Astrocyte (in vitro differentiated cells and primary cell): ENCODE measurements around the gene LAYN. TPM values are rescaled to one million over a fixed set of nuclear protein-coding genes. Genes with fewer than 3 reads are reported as not detected.

ENCODE experiments used
- DNase-seq: peaks from one replicate; pipeline ENCODE4 v3.0.0-alpha.2; 2010; ENCODE audit warnings: low read depth
- FAIRE-seq: peaks from 2 replicates; lab custom pipeline; 2011; peaks lifted over from hg19 to GRCh38; lab: Jason Lieb, UNC
- H2AFZ ChIP-seq: 2 replicates; pipeline ENCODE4 v1.6.0; 2012; ENCODE audit warnings: low read depth, low read length, inconsistent platforms
- H3K27ac ChIP-seq: 2 replicates; pipeline ENCODE4 v1.5.1; 2011; ENCODE audit warnings: low read depth, low read length, inconsistent platforms
- H3K27me3 ChIP-seq: 2 replicates; pipeline ENCODE4 v1.6.0; 2011; ENCODE audit warnings: low read length, inconsistent platforms; ENCODE audit not compliant: insufficient read depth
- H3K36me3 ChIP-seq: 2 replicates; pipeline ENCODE4 v1.5.1; 2011; ENCODE audit warnings: low read length, inconsistent platforms; ENCODE audit not compliant: insufficient read depth
- H3K4me1 ChIP-seq: 2 replicates; pipeline ENCODE4 v1.5.1; 2011; ENCODE audit warnings: low read length, inconsistent platforms; ENCODE audit not compliant: insufficient read depth
- H3K4me2 ChIP-seq: 2 replicates; pipeline ENCODE4 v1.6.0; 2012; ENCODE audit warnings: low read length, inconsistent platforms
- H3K4me3 ChIP-seq: 2 replicates; pipeline ENCODE4 v1.5.1; 2011; ENCODE audit warnings: low read depth, mild to moderate bottlenecking, low read length, inconsistent platforms; ENCODE audit not compliant: insufficient read depth
- H3K79me2 ChIP-seq: 2 replicates; pipeline ENCODE4 v1.6.0; 2012; ENCODE audit warnings: mild to moderate bottlenecking, low read length, inconsistent platforms; ENCODE audit not compliant: insufficient read depth
- H3K9ac ChIP-seq: 2 replicates; pipeline ENCODE4 v1.6.0; 2012; ENCODE audit warnings: mild to moderate bottlenecking, low read length, inconsistent platforms
- H3K9me3 ChIP-seq: 2 replicates; pipeline ENCODE4 v1.5.1; 2012; ENCODE audit warnings: low read depth, mild to moderate bottlenecking, low read length, inconsistent platforms; ENCODE audit not compliant: insufficient read depth
- H4K20me1 ChIP-seq: 2 replicates; pipeline ENCODE4 v1.6.0; 2012; ENCODE audit warnings: low read length, inconsistent platforms; ENCODE audit not compliant: insufficient read depth
- H3K27ac Mint-ChIP-seq: one replicate; pipeline ENCODE4 v1.8.0; 2021; ENCODE audit warnings: mild to moderate bottlenecking, mixed read lengths; ENCODE audit not compliant: unreplicated experiment
- H3K27me3 Mint-ChIP-seq: one replicate; pipeline ENCODE4 v1.8.0; 2021; ENCODE audit warnings: low read depth, mixed read lengths; ENCODE audit not compliant: unreplicated experiment
- H3K36me3 Mint-ChIP-seq: one replicate; pipeline ENCODE4 v1.8.0; 2021; ENCODE audit warnings: low read depth, mixed read lengths; ENCODE audit not compliant: unreplicated experiment
- H3K4me1 Mint-ChIP-seq: one replicate; pipeline ENCODE4 v1.8.0; 2021; ENCODE audit warnings: low read depth, mixed read lengths; ENCODE audit not compliant: unreplicated experiment
- H3K4me3 Mint-ChIP-seq: one replicate; pipeline ENCODE4 v1.8.0; 2021; ENCODE audit warnings: mild to moderate bottlenecking, moderate library complexity, mixed read lengths; ENCODE audit not compliant: unreplicated experiment
- H3K9me3 Mint-ChIP-seq: one replicate; pipeline ENCODE4 v1.8.0; 2021; ENCODE audit warnings: mild to moderate bottlenecking, mixed read lengths; ENCODE audit not compliant: unreplicated experiment
- EZH2 ChIP-seq: IDR thresholded peaks from 2 replicates; pipeline ENCODE4 v1.6.1; 2012; ENCODE audit warnings: mild to moderate bottlenecking, low read length, inconsistent platforms; ENCODE audit not compliant: insufficient read depth
- total RNA-seq: library from RNA; stranded (reverse); gene quantifications from 2 replicates; pipeline ENCODE4 v1.2.1, GENCODE V29; 2021
- TF ChIP-seq, protein P1 (sequence below): IDR thresholded peaks from 2 replicates; pipeline ENCODE4 v1.5.1; 2011; ENCODE audit warnings: low read depth, mild to moderate bottlenecking, inconsistent platforms, low read length, moderate library complexity; ENCODE audit not compliant: insufficient read depth

Gene LAYN
- total RNA-seq, 1 donor from 2014 or later: 54.5 TPM

DNA sequence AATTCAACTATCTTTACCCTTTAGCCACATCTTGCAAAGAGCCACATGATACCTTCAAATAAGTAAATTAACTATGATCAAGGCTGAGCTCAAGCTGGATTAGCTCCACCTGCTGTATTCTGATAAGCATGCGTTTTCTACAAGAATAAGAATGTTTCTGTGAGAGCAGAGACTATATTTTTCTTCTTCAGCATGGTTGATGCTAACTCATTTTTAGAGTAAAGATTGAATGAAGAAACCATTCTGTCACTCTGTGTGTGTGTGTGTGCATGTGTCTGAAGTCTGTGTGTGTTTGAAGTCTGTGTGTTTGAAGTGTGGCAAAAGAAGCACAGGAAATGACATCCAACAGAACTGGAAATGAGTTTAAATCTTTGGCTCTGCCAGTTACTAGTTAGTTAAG lies 12.0 kb upstream of the LAYN start:
- Mint-ChIP-seq H3K27me3 (no peaks in the 10 kb centered on the region), H3K27ac (peak overlapping the region; percentile 82), H3K9me3 (no peaks in the 10 kb centered on the region), H3K4me3 (no peak overlapping the region), H3K36me3 (no peaks in the 10 kb centered on the region), H3K4me1 (peaks cover 61% of the 10 kb centered on the region)
- Histone ChIP-seq H3K36me3 (no peaks in the 10 kb centered on the region), H3K79me2 (no peaks in the 10 kb centered on the region), H3K27ac (no peak overlapping the region), H3K4me3 (no peak overlapping the region), H3K9me3 (no peaks in the 10 kb centered on the region), H2AFZ (no peak overlapping the region), H3K4me1 (peaks cover 30% of the 10 kb centered on the region), H3K9ac (no peak overlapping the region), H3K27me3 (no peaks in the 10 kb centered on the region), H4K20me1 (no peaks in the 10 kb centered on the region), H3K4me2 (no peak overlapping the region)
- TF ChIP-seq, protein P1, sequence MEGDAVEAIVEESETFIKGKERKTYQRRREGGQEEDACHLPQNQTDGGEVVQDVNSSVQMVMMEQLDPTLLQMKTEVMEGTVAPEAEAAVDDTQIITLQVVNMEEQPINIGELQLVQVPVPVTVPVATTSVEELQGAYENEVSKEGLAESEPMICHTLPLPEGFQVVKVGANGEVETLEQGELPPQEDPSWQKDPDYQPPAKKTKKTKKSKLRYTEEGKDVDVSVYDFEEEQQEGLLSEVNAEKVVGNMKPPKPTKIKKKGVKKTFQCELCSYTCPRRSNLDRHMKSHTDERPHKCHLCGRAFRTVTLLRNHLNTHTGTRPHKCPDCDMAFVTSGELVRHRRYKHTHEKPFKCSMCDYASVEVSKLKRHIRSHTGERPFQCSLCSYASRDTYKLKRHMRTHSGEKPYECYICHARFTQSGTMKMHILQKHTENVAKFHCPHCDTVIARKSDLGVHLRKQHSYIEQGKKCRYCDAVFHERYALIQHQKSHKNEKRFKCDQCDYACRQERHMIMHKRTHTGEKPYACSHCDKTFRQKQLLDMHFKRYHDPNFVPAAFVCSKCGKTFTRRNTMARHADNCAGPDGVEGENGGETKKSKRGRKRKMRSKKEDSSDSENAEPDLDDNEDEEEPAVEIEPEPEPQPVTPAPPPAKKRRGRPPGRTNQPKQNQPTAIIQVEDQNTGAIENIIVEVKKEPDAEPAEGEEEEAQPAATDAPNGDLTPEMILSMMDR: peak; percentile 19
- TF ChIP-seq EZH2: no peak
- no peak for DNase-seq
- no peak for FAIRE-seq

DNA sequence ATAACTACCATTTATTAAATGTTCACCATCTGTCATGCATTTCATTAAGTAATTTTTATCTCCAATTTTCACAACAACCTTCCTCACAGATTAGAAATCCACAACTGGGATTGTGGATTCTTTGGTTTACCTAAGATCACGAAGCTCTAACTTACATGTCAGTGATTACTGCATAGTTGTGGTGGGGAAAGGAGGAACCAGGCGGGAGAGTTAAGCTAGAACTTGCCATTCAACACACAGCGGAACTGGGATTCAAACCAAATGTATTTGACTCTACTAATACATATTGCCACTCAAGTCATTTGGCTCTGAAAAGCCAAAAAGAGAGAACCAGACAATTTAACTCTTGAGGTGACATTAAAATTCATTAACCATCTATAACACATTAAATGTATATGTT lies 10.4 kb upstream of the LAYN start:
- H3K27me3 Mint-ChIP-seq: no peaks in the 10 kb centered on the region
- H3K27me3 ChIP-seq: no peaks in the 10 kb centered on the region
- no peak for FAIRE-seq
- no peaks in the 10 kb centered on the region for H3K36me3 Mint-ChIP-seq
- no peak overlapping the region for H3K9ac ChIP-seq
- H4K20me1 ChIP-seq: no peaks in the 10 kb centered on the region
- no peak overlapping the region for H2AFZ ChIP-seq
- H3K4me1 ChIP-seq: peaks cover 30% of the 10 kb centered on the region
- H3K4me3 Mint-ChIP-seq: no peak overlapping the region
- H3K9me3 Mint-ChIP-seq: no peaks in the 10 kb centered on the region
- H3K79me2 ChIP-seq: no peaks in the 10 kb centered on the region
- H3K36me3 ChIP-seq: no peaks in the 10 kb centered on the region
- peak; percentile 84 for DNase-seq
- H3K27ac Mint-ChIP-seq: peak overlapping the region; percentile 55
- H3K4me1 Mint-ChIP-seq: peaks cover 51% of the 10 kb centered on the region
- no peak overlapping the region for H3K27ac ChIP-seq
- H3K4me2 ChIP-seq: no peak overlapping the region
- no peak overlapping the region for H3K4me3 ChIP-seq
- TF ChIP-seq, protein P1: no peak
- no peak for TF ChIP-seq EZH2
- H3K9me3 ChIP-seq: no peaks in the 10 kb centered on the region

- no peaks in the 10 kb centered on the region for H3K36me3 Mint-ChIP-seq
- Histone ChIP-seq H4K20me1 (no peaks in the 10 kb centered on the region), H3K4me2 (peak overlapping the region; percentile 65), H3K79me2 (no peaks in the 10 kb centered on the region), H3K27ac (peak overlapping the region; percentile 68), H3K9ac (no peak overlapping the region), H3K4me3 (no peak overlapping the region), H3K27me3 (no peaks in the 10 kb centered on the region), H3K36me3 (no peaks in the 10 kb centered on the region), H3K4me1 (peaks cover 30% of the 10 kb centered on the region), H3K9me3 (no peaks in the 10 kb centered on the region), H2AFZ (no peak overlapping the region)
- TF ChIP-seq, protein P1: no peak
- TF ChIP-seq EZH2: no peak
- peaks cover 44% of the 10 kb centered on the region for H3K4me1 Mint-ChIP-seq
- H3K27me3 Mint-ChIP-seq: no peaks in the 10 kb centered on the region
- no peaks in the 10 kb centered on the region for H3K9me3 Mint-ChIP-seq
- H3K4me3 Mint-ChIP-seq: no peak overlapping the region
- FAIRE-seq (no peak), DNase-seq (no peak)
- peak overlapping the region; percentile 5 for H3K27ac Mint-ChIP-seq
Measured at GRCh38 chr11:111531136-111531535, 9.4 kb upstream of the LAYN start.
